GM23338 (cell line): Measurements from ENCODE around the gene ARL15. TPM values are rescaled to one million over a fixed set of nuclear protein-coding genes. Genes with fewer than 3 reads are reported as not detected.

Experiments
- ATAC-seq: fragments of 200-7000 bp; cut with Tn5 transposase; 3 replicates; pipeline ENCODE4 v1.9.1; 2020
- DNase-seq: peaks from one replicate; pipeline ENCODE4 v3.0.0-alpha.2; 2015; ENCODE audit warnings: low spot score
- H2AFZ ChIP-seq: fragments of 200-600 bp; sonication (generic); 2 replicates; pipeline ENCODE4 v1.8.0; 2016; ENCODE audit warnings: antibody characterized with exemption, mild to moderate bottlenecking, moderate library complexity
- H3F3A ChIP-seq: fragments of 200-600 bp; sonication (generic); replicated peaks from 2 replicates; pipeline ENCODE4 v1.8.0; 2017; ENCODE audit warnings: antibody characterized with exemption, mixed run types, low read depth
- H3K27ac ChIP-seq: fragments of 200-600 bp; sonication (generic); 2 replicates; pipeline ENCODE4 v1.6.1; 2016; ENCODE audit warnings: low read depth
- H3K27me3 ChIP-seq: fragments of 200-600 bp; sonication (generic); 2 replicates; pipeline ENCODE4 v1.8.0; 2016; ENCODE audit warnings: mild to moderate bottlenecking, mixed run types, moderate library complexity; ENCODE audit not compliant: insufficient read depth
- H3K36me3 ChIP-seq: fragments of 200-600 bp; sonication (generic); 2 replicates; pipeline ENCODE4 v1.8.0; 2016; ENCODE audit warnings: mild to moderate bottlenecking; ENCODE audit not compliant: insufficient read depth
- H3K4me1 ChIP-seq: fragments of 200-600 bp; sonication (generic); 2 replicates; pipeline ENCODE4 v1.8.0; 2016; ENCODE audit warnings: mild to moderate bottlenecking, moderate library complexity; ENCODE audit not compliant: insufficient read depth
- H3K4me2 ChIP-seq: fragments of 200-600 bp; sonication (generic); 2 replicates; pipeline ENCODE4 v1.7.1; 2017; ENCODE audit warnings: mixed run types
- H3K4me3 ChIP-seq: fragments of 200-600 bp; sonication (generic); 2 replicates; pipeline ENCODE4 v1.6.1; 2016; ENCODE audit warnings: mixed run types
- H3K79me2 ChIP-seq: fragments of 200-600 bp; sonication (generic); replicated peaks from 2 replicates; pipeline ENCODE4 v1.8.0; 2017; ENCODE audit warnings: mild to moderate bottlenecking; ENCODE audit not compliant: insufficient read depth
- H3K9me2 ChIP-seq: fragments of 200-600 bp; sonication (generic); 2 replicates; pipeline ENCODE4 v1.8.0; 2017; ENCODE audit not compliant: insufficient read depth
- H4K20me1 ChIP-seq: fragments of 200-600 bp; sonication (generic); replicated peaks from 2 replicates; pipeline ENCODE4 v1.8.0; 2017; ENCODE audit warnings: mild to moderate bottlenecking; ENCODE audit not compliant: insufficient read depth
- H3K27ac Mint-ChIP-seq: 2 replicates; pipeline ENCODE4 v1.8.0; 2020; ENCODE audit warnings: inconsistent platforms, mild to moderate bottlenecking, moderate library complexity, mixed read lengths
- H3K27me3 Mint-ChIP-seq: 3 replicates; pipeline ENCODE4 v1.8.0; 2022; ENCODE audit warnings: low read depth, mild to moderate bottlenecking, moderate library complexity, mixed read lengths, inconsistent platforms; ENCODE audit not compliant: insufficient read depth, poor library complexity
- H3K36me3 Mint-ChIP-seq: 3 replicates; pipeline ENCODE4 v1.8.0; 2021; ENCODE audit warnings: low read depth, mild to moderate bottlenecking, inconsistent platforms, moderate library complexity, mixed read lengths
- H3K4me1 Mint-ChIP-seq: 3 replicates; pipeline ENCODE4 v1.8.0; 2020; ENCODE audit warnings: mild to moderate bottlenecking, inconsistent platforms, mixed read lengths
- H3K4me3 Mint-ChIP-seq: 3 replicates; pipeline ENCODE4 v1.8.0; 2021; ENCODE audit warnings: moderate library complexity, mild to moderate bottlenecking, inconsistent platforms, mixed read lengths
- H3K9me3 Mint-ChIP-seq: 3 replicates; pipeline ENCODE4 v1.8.0; 2020; ENCODE audit warnings: moderate library complexity, mild to moderate bottlenecking, inconsistent platforms, mixed read lengths
- JUNB ChIP-seq: IDR thresholded peaks from one replicate; pipeline ENCODE4 v1.6.1; 2016; ENCODE audit warnings: antibody characterized with exemption; ENCODE audit not compliant: unreplicated experiment
- POLR2AphosphoS5 ChIP-seq: IDR thresholded peaks from 2 replicates; pipeline ENCODE4 v1.6.1; 2016; ENCODE audit warnings: antibody characterized with exemption, low read depth
- STAT1 ChIP-seq: IDR thresholded peaks from one replicate; pipeline ENCODE4 v1.6.1; 2016; ENCODE audit warnings: antibody characterized with exemption; ENCODE audit not compliant: unreplicated experiment
- ZNF114 ChIP-seq: fragments of 250-450 bp; sonication (Bioruptor Pico); IDR thresholded peaks from 2 replicates; pipeline ENCODE4 v1.5.0; 2020; ENCODE audit warnings: mild to moderate bottlenecking, moderate library complexity
- ZNF331 ChIP-seq: fragments of 250-450 bp; sonication (Bioruptor Pico); IDR thresholded peaks from 2 replicates; pipeline ENCODE4 v1.5.0; 2020; ENCODE audit warnings: low read depth, mild to moderate bottlenecking, moderate library complexity
- polyA plus RNA-seq: library from polyadenylated mRNA; unstranded; fragments of >200 nt; fragmentation: Nextera tagmentation; extraction: Ambion mirVana; gene quantifications from 2 replicates; pipeline ENCODE4 v1.2.1, GENCODE V29; 2016
- total RNA-seq: library from RNA; depleted of rRNA; stranded (reverse); fragments of >200 nt; shearing (Covaris generic); gene quantifications from 2 replicates; pipeline ENCODE4 v1.2.3, GENCODE V29; 2014
- TF ChIP-seq, protein P1 (sequence below): IDR thresholded peaks from 2 replicates; pipeline ENCODE4 v1.6.1; 2016; ENCODE audit warnings: antibody characterized with exemption
- TF ChIP-seq, protein P2 (sequence below): fragments of 250-450 bp; sonication (Bioruptor Pico); IDR thresholded peaks from 2 replicates; pipeline ENCODE4 v1.5.0; 2020; ENCODE audit warnings: mild to moderate bottlenecking, moderate library complexity

Gene ARL15
- total and polyA plus RNA-seq, 2 experiments from 2014 or later = 13.0 to 54.0 TPM

DNA sequence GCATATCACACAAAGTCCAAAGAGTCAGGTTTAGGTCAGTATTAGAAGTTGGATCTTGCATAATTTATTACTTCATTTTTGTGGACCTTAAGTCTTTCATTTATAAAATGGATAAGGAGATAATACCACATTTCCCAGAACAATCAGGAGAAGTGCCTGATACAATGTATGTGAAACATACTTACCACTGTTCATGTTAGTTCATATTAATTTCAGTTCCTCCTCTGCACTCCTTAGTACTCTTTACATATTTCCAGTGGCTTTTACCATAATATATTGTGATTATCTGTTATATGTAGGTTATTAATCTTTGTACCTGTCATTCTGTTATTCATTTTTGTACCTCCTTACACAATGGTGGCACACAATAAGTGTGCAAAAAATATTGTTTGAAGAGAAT is 214.4 kb downstream of the ARL15 start (continued):
- TF ChIP-seq ZNF114 (CRISPR knock-in tag) (no peak), STAT1 (no peak)
- TF ChIP-seq, protein P1, sequence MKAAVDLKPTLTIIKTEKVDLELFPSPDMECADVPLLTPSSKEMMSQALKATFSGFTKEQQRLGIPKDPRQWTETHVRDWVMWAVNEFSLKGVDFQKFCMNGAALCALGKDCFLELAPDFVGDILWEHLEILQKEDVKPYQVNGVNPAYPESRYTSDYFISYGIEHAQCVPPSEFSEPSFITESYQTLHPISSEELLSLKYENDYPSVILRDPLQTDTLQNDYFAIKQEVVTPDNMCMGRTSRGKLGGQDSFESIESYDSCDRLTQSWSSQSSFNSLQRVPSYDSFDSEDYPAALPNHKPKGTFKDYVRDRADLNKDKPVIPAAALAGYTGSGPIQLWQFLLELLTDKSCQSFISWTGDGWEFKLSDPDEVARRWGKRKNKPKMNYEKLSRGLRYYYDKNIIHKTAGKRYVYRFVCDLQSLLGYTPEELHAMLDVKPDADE = no peak

DNA sequence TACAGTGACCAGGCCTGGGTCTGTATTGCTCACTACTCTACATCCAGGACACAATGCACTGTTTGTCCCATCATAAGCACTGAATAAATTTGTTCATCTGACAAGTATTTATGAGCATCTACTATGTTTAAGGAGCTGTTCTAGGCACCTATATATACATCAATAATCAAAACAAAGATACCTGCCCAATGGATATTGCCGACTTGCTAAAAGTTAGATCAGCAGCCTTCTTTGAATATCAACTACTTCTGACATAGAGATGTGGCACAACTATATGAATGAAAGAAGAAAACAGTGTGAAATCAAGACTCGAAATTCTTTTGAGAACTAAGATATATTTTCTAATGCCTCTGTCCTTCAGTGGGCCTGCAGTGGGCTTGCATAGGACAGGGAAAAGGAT is 215.7 kb downstream of the ARL15 start:
- Histone ChIP-seq H2AFZ (no peak overlapping the region), H3K27ac (no peak overlapping the region), H3K36me3 (no peaks in the 10 kb centered on the region), H3K4me3 (no peak overlapping the region), H3K4me2 (no peak overlapping the region), H3K4me1 (peaks cover 20% of the 10 kb centered on the region), H3K27me3 (no peaks in the 10 kb centered on the region), H3K9me2 (no peaks in the 10 kb centered on the region), H4K20me1 (no peaks in the 10 kb centered on the region), H3K79me2 (no peaks in the 10 kb centered on the region), H3F3A (no peaks in the 10 kb centered on the region)
- ATAC-seq = no peak
- DNase-seq = no peak
- Mint-ChIP-seq H3K9me3 (no peaks in the 10 kb centered on the region), H3K36me3 (no peaks in the 10 kb centered on the region), H3K27me3 (peaks cover 4% of the 10 kb centered on the region), H3K27ac (peak overlapping the region; percentile 4; the same call in 1 of the 2 replicates), H3K4me3 (no peak overlapping the region), H3K4me1 (peaks cover 35% of the 10 kb centered on the region)
- TF ChIP-seq ZNF331 (CRISPR knock-in tag) (no peak), POLR2AphosphoS5 (no peak), JUNB (no peak)
- TF ChIP-seq, protein P2, sequence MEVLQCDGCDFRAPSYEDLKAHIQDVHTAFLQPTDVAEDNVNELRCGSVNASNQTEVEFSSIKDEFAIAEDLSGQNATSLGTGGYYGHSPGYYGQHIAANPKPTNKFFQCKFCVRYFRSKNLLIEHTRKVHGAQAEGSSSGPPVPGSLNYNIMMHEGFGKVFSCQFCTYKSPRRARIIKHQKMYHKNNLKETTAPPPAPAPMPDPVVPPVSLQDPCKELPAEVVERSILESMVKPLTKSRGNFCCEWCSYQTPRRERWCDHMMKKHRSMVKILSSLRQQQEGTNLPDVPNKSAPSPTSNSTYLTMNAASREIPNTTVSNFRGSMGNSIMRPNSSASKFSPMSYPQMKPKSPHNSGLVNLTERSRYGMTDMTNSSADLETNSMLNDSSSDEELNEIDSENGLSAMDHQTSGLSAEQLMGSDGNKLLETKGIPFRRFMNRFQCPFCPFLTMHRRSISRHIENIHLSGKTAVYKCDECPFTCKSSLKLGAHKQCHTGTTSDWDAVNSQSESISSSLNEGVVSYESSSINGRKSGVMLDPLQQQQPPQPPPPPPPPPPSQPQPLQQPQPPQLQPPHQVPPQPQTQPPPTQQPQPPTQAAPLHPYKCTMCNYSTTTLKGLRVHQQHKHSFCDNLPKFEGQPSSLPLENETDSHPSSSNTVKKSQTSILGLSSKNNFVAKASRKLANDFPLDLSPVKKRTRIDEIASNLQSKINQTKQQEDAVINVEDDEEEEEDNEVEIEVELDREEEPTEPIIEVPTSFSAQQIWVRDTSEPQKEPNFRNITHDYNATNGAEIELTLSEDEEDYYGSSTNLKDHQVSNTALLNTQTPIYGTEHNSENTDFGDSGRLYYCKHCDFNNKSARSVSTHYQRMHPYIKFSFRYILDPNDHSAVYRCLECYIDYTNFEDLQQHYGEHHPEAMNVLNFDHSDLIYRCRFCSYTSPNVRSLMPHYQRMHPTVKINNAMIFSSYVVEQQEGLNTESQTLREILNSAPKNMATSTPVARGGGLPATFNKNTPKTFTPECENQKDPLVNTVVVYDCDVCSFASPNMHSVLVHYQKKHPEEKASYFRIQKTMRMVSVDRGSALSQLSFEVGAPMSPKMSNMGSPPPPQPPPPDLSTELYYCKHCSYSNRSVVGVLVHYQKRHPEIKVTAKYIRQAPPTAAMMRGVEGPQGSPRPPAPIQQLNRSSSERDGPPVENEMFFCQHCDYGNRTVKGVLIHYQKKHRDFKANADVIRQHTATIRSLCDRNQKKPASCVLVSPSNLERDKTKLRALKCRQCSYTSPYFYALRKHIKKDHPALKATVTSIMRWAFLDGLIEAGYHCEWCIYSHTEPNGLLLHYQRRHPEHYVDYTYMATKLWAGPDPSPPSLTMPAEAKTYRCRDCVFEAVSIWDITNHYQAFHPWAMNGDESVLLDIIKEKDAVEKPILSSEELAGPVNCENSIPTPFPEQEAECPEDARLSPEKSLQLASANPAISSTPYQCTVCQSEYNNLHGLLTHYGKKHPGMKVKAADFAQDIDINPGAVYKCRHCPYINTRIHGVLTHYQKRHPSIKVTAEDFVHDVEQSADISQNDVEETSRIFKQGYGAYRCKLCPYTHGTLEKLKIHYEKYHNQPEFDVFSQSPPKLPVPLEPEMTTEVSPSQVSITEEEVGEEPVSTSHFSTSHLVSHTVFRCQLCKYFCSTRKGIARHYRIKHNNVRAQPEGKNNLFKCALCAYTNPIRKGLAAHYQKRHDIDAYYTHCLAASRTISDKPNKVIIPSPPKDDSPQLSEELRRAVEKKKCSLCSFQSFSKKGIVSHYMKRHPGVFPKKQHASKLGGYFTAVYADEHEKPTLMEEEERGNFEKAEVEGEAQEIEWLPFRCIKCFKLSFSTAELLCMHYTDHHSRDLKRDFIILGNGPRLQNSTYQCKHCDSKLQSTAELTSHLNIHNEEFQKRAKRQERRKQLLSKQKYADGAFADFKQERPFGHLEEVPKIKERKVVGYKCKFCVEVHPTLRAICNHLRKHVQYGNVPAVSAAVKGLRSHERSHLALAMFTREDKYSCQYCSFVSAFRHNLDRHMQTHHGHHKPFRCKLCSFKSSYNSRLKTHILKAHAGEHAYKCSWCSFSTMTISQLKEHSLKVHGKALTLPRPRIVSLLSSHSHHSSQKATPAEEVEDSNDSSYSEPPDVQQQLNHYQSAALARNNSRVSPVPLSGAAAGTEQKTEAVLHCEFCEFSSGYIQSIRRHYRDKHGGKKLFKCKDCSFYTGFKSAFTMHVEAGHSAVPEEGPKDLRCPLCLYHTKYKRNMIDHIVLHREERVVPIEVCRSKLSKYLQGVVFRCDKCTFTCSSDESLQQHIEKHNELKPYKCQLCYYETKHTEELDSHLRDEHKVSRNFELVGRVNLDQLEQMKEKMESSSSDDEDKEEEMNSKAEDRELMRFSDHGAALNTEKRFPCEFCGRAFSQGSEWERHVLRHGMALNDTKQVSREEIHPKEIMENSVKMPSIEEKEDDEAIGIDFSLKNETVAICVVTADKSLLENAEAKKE (CRISPR knock-in tag) = no peak
